ENCODE measurements around the gene LCN15.

The LCN15 gene, protein sequence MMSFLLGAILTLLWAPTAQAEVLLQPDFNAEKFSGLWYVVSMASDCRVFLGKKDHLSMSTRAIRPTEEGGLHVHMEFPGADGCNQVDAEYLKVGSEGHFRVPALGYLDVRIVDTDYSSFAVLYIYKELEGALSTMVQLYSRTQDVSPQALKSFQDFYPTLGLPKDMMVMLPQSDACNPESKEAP

GRCh38 chr9:136764301-136764891 lies at the start of gene LCN15:
Gene LCN15, minus strand, starts transcription at chr9:136764518. Its CDS starts 30 bp downstream, at chr9:136764488.
- TF ChIP-seq CTCF (conservative IDR thresholded peaks at IDR 0.05; ENCODE audit: control insufficient read depth, insufficient read depth, low read depth, low read length): no peak
- no peak within 1 kb of the TSS for H3K4me3 ChIP-seq (ENCODE audit: control insufficient read depth, low read depth, low read length)
- DNase-seq (ENCODE audit: low read depth): no peak

DNA sequence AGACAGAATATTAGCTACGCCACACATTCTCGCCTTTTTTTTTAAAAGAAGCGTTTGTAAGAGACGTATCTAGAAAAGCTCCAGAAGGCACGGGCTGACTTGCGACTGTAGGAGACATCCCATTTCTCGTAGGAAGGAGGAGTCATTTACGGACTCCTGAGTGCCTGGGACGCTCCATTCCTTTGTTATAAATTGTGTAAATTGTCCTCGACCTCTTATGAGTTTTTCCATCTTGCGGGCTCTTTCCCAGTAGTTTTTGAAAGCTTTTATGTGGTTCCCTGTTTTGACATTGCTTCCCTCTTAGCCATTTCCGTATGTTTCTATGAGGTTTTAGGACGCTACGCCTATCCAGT lies 44.5 kb upstream of the LCN15 start:
- peak overlapping the region; percentile 71 for H3K4me3 ChIP-seq (ENCODE audit: control insufficient read depth, low read depth, low read length)
- DNase-seq (ENCODE audit: low read depth): peak; percentile 34
- no peak for TF ChIP-seq CTCF (conservative IDR thresholded peaks at IDR 0.05; ENCODE audit: control insufficient read depth, insufficient read depth, low read depth, low read length)

GRCh38 chr9:136808075-136808805 lies 43.9 kb upstream of the LCN15 start:
- no peak for TF ChIP-seq CTCF (conservative IDR thresholded peaks at IDR 0.05; ENCODE audit: control insufficient read depth, insufficient read depth, low read depth, low read length)
- peak overlapping the region; percentile 71 for H3K4me3 ChIP-seq (ENCODE audit: control insufficient read depth, low read depth, low read length)
- no peak for DNase-seq (ENCODE audit: low read depth)

GRCh38 chr9:136807281-136808074 lies 43.2 kb upstream of the LCN15 start, which contains the start of gene RABL6:
Gene RABL6, plus strand, starts transcription at chr9:136807948. Its CDS starts 249 bp downstream, at chr9:136808197.
- peak within 1 kb of the TSS; percentile 71 for H3K4me3 ChIP-seq (ENCODE audit: control insufficient read depth, low read depth, low read length)
- no peak for TF ChIP-seq CTCF (conservative IDR thresholded peaks at IDR 0.05; ENCODE audit: control insufficient read depth, insufficient read depth, low read depth, low read length)
- peak; percentile 58 for DNase-seq (ENCODE audit: low read depth)

DNA sequence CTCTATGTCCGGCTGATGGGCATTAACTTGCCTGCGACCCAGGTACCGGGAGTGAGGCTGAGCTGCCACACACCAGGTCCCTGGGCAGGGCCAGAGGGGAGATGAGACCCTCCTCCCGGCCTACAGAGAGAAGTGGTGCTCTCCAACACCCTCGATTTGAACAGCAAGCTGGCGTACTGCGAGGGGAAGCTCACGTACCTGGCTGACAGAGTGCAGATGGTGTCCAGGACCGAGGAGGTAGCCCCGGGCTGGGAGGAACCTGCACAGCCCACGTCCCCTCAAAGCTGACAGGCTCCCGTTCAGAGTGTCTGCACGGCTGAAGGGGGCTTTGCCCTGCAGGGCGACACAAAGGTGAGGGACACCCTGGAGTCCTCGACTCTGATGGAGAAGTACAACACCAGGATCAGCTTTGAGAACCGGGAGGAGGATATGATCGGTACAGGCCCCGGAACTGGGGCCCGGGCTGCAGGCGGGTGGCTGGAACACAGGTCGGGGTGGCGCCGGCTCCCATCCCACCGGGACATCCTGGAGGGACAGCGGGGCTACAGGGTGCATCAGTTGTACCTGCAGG lies 42.4 kb upstream of the LCN15 start:
- no peak for TF ChIP-seq CTCF (conservative IDR thresholded peaks at IDR 0.05; ENCODE audit: control insufficient read depth, insufficient read depth, low read depth, low read length)
- DNase-seq (ENCODE audit: low read depth): no peak
- peak overlapping the region; percentile 71 for H3K4me3 ChIP-seq (ENCODE audit: control insufficient read depth, low read depth, low read length)

DNA sequence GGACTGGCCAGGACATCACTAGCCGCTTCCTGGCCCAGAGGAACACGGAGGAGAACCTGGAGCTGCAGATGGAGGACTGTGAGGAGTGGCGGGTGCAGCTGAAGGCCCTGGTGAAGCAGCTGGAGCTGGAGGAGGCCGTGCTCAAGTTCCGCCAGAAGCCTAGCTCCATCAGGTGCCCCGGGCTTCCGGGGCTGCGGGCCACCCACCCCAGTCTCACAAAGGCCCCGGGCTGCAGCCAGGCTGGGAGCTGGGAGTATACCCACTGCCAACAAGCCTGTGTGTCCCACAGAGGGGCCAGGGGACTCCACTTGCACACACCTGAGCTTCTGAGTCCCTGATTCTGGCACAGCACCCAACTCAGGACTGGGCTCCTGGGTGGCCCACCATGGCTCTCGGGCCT lies 41.7 kb upstream of the LCN15 start:
- DNase-seq (ENCODE audit: low read depth): no peak
- TF ChIP-seq CTCF (conservative IDR thresholded peaks at IDR 0.05; ENCODE audit: control insufficient read depth, insufficient read depth, low read depth, low read length): no peak
- H3K4me3 ChIP-seq (ENCODE audit: control insufficient read depth, low read depth, low read length): no peak overlapping the region

All from fibroblast of mammary gland (primary cell).